Smooth muscle cell (in vitro differentiated cells): ENCODE measurements around the gene PAGE5. TPM values are rescaled to one million over a fixed set of nuclear protein-coding genes. Genes with fewer than 3 reads are reported as not detected.

Experiments
- DNase-seq: peaks from one replicate; lab custom pipeline; 2025; ENCODE audit not compliant: unreplicated experiment; lab: John Stamatoyannopoulos, UW
- H2AFZ ChIP-seq: fragments of 200-600 bp; sonication (generic); 2 replicates; pipeline ENCODE4 v1.6.0; 2016; ENCODE audit warnings: antibody characterized with exemption, low read depth, mild to moderate bottlenecking
- H3F3A ChIP-seq: fragments of 200-600 bp; sonication (generic); 2 replicates; pipeline ENCODE4 v1.6.0; 2017; ENCODE audit warnings: antibody characterized with exemption, low read depth
- H3K27ac ChIP-seq: fragments of 200-600 bp; sonication (generic); 2 replicates; pipeline ENCODE4 v1.5.1; 2016; ENCODE audit warnings: low read depth, mild to moderate bottlenecking
- H3K27me3 ChIP-seq: fragments of 200-600 bp; sonication (generic); 2 replicates; pipeline ENCODE4 v1.6.1; 2016; ENCODE audit warnings: low read depth, mild to moderate bottlenecking
- H3K36me3 ChIP-seq: fragments of 200-600 bp; sonication (generic); 2 replicates; pipeline ENCODE4 v1.5.1; 2016; ENCODE audit warnings: low read depth
- H3K4me1 ChIP-seq: fragments of 200-600 bp; sonication (generic); 2 replicates; pipeline ENCODE4 v1.5.1; 2016; ENCODE audit warnings: low read depth
- H3K4me2 ChIP-seq: fragments of 200-600 bp; sonication (generic); 2 replicates; pipeline ENCODE4 v1.6.0; 2016; ENCODE audit warnings: mild to moderate bottlenecking
- H3K4me3 ChIP-seq: fragments of 200-600 bp; sonication (generic); 2 replicates; pipeline ENCODE4 v1.5.1; 2016; ENCODE audit warnings: mild to moderate bottlenecking
- H3K79me2 ChIP-seq: fragments of 200-600 bp; sonication (generic); 2 replicates; pipeline ENCODE4 v1.6.0; 2016; ENCODE audit warnings: low read depth, mild to moderate bottlenecking
- H3K9ac ChIP-seq: fragments of 200-600 bp; sonication (generic); 2 replicates; pipeline ENCODE4 v1.6.0; 2016; ENCODE audit warnings: low read depth
- H3K9me3 ChIP-seq: fragments of 200-600 bp; sonication (generic); replicated peaks from 2 replicates; pipeline ENCODE4 v1.5.1; 2016; ENCODE audit warnings: low read depth
- H4K20me1 ChIP-seq: fragments of 200-600 bp; sonication (generic); 2 replicates; pipeline ENCODE4 v1.6.0; 2016; ENCODE audit warnings: low read depth
- CTCF ChIP-seq: fragments of 200-600 bp; sonication (generic); IDR thresholded peaks from 2 replicates; pipeline ENCODE4 v1.5.1; 2017; ENCODE audit warnings: borderline replicate concordance, mild to moderate bottlenecking, antibody characterized with exemption; ENCODE audit not compliant: insufficient read depth, poor library complexity, severe bottlenecking
- WGBS: methylation state at CpG from one replicate; pipeline ENCODE4 v1.1.7; 2016; ENCODE audit warnings: low lambda C conversion rate; 5-methylcytosine and 5-hydroxymethylcytosine counted together
- polyA plus RNA-seq: library from polyadenylated mRNA; unstranded; fragments of >200 nt; fragmentation: Nextera tagmentation; extraction: Ambion mirVana; gene quantifications from 2 replicates; pipeline ENCODE4 v1.2.1, GENCODE V29; 2016
- total RNA-seq: library from RNA; depleted of rRNA; stranded (reverse); fragments of >200 nt; gene quantifications from 2 replicates; pipeline ENCODE4 v1.2.3, GENCODE V29; 2014

Gene PAGE5
- total and polyA plus RNA-seq, 2 experiments from 2014 or later, result not detected

- no peaks in the 10 kb centered on the region for H3K27me3 ChIP-seq
- no peak within 1 kb of the TSS for H3K4me2 ChIP-seq
- H3K27ac ChIP-seq, result no peak within 1 kb of the TSS
- H3K4me1 ChIP-seq, result no peaks in the 10 kb centered on the region
- no peaks in the 10 kb centered on the region for H3K9me3 ChIP-seq
- 86% methylated on average over 5 of the region's 5 CpGs for WGBS
- no peaks in the 10 kb centered on the region for H4K20me1 ChIP-seq
- H2AFZ ChIP-seq, result no peak within 1 kb of the TSS
- no peak within 1 kb of the TSS for H3K4me3 ChIP-seq
- H3K9ac ChIP-seq, result no peak within 1 kb of the TSS
- no peak for TF ChIP-seq CTCF
- no peaks in the 10 kb centered on the region for H3K79me2 ChIP-seq
- no peak for DNase-seq
- no peaks in the 10 kb centered on the region for H3K36me3 ChIP-seq
- H3F3A ChIP-seq, result no peaks in the 10 kb centered on the region
Measured at GRCh38 chrX:55264816-55265215, 44.7 kb downstream of the PAGE5 start, which contains the start of gene PAGE3. TSS of gene PAGE3 (minus strand) at chrX:55264916. CDS start at chrX:55263903, 1,013 bp downstream.

Other genes starting within 250 kb of the PAGE5 start
- not detected in 2 replicates for gene PFKFB1, start 226.2 kb upstream of the PAGE5 start, total RNA-seq
- 0.37 and 0.42 TPM in 2 replicates for gene PFKFB1, start 226.2 kb upstream of the PAGE5 start, polyA plus RNA-seq
- 9.3 and 16.5 TPM in 2 replicates for gene APEX2, start 220.0 kb upstream of the PAGE5 start, total RNA-seq
- 16.1 and 22.5 TPM in 2 replicates for gene APEX2, start 220.0 kb upstream of the PAGE5 start, polyA plus RNA-seq
- gene ALAS2, start 189.4 kb upstream of the PAGE5 start, total RNA-seq, result not detected in 2 replicates
- not detected in 2 replicates for gene ALAS2, start 189.4 kb upstream of the PAGE5 start, polyA plus RNA-seq
- not detected in 2 replicates for gene PAGE2B, start 145.3 kb upstream of the PAGE5 start, total RNA-seq
- not detected in 2 replicates for gene PAGE2B, start 145.3 kb upstream of the PAGE5 start, polyA plus RNA-seq
- not detected in 2 replicates for gene PAGE2, start 131.3 kb upstream of the PAGE5 start, total RNA-seq
- not detected in 2 replicates for gene PAGE2, start 131.3 kb upstream of the PAGE5 start, polyA plus RNA-seq
- gene PAGE3, start 44.6 kb downstream of the PAGE5 start, total RNA-seq, result not detected in 2 replicates
- not detected in 2 replicates for gene PAGE3, start 44.6 kb downstream of the PAGE5 start, polyA plus RNA-seq
- gene MAGEH1, start 231.8 kb downstream of the PAGE5 start, total RNA-seq, result 81.3 and 97.4 TPM in 2 replicates
- gene MAGEH1, start 231.8 kb downstream of the PAGE5 start, polyA plus RNA-seq, result 66.0 and 95.8 TPM in 2 replicates